ENCODE results near the gene IL31RA. TPM values are rescaled to one million over a fixed set of nuclear protein-coding genes. Genes with fewer than 3 reads are reported as not detected.

The IL31RA gene
- polyA plus RNA-seq, 2 of the 4 experiments (the other 2 are of a cell fraction): 0.94 to 2.0 TPM

- no peak for TF ChIP-seq HOXB5 (CRISPR knock-in tag; IDR thresholded peaks at IDR 0.05)
Observed at GRCh38 chr5:55888205-55888604, 37.0 kb downstream of the IL31RA start (continued).

- FAIRE-seq (no peak), DNase-seq (ENCODE audit: low read depth in 1 of 2, low spot score in 1 of 2) (no peak), ATAC-seq (no peak)
- Histone ChIP-seq H3K4me1 (no peaks in the 10 kb centered on the region), H3K27ac (no peak overlapping the region), H3K9me3 (no peaks in the 10 kb centered on the region), H3K4me3 (no peak overlapping the region), H3K4me2 (no peak overlapping the region)
- POLR2A ChIA-PET: no interaction called here
- TF ChIP-seq TP53 (CRISPR knock-in tag; IDR thresholded peaks at IDR 0.05): no peak
- no peak for TF ChIP-seq CEBPB (IDR thresholded peaks at IDR 0.05)
- TF ChIP-seq EHMT2 (IDR thresholded peaks at IDR 0.05; ENCODE audit: low read depth): no peak
- TF ChIP-seq EHF (CRISPR knock-in tag; IDR thresholded peaks at IDR 0.05): no peak
- no peak for TF ChIP-seq PBX3 (IDR thresholded peaks at IDR 0.05)
- TF ChIP-seq JUNB (IDR thresholded peaks at IDR 0.05): no peak
- TF ChIP-seq ESRRA (IDR thresholded peaks at IDR 0.05; ENCODE audit: borderline replicate concordance, low read length): no peak
- no peak for TF ChIP-seq ZC3H11A (IDR thresholded peaks at IDR 0.05)
- TF ChIP-seq E2F6 (IDR thresholded peaks at IDR 0.05; ENCODE audit: borderline replicate concordance, low read depth): no peak
- no peak for TF ChIP-seq RFX5 (IDR thresholded peaks at IDR 0.05)
- TF ChIP-seq HES2 (IDR thresholded peaks at IDR 0.05): no peak
- TF ChIP-seq RCOR1 (IDR thresholded peaks at IDR 0.05; ENCODE audit: low read depth, low read length): no peak
- no peak for TF ChIP-seq CBX8 (IDR thresholded peaks at IDR 0.05)
- WGBS (ENCODE audit: missing lambda C conversion rate): 44% methylated on average over 2 of the region's 2 CpGs
- CTCF ChIA-PET: no interaction called here
Observed at GRCh38 chr5:55892479-55892878, 41.3 kb downstream of the IL31RA start.

- Histone ChIP-seq H3K9me3 (no peaks in the 10 kb centered on the region), H3K4me3 (no peak overlapping the region), H3K27ac (no peak overlapping the region), H3K4me2 (no peak overlapping the region), H3K4me1 (peaks cover 2% of the 10 kb centered on the region)
- no peak for FAIRE-seq
- TF ChIP-seq MAFK (IDR thresholded peaks at IDR 0.05; ENCODE audit: partially characterized antibody): no peak
- no peak for TF ChIP-seq USF2 (IDR thresholded peaks at IDR 0.05)
- no peak for TF ChIP-seq HEYL (CRISPR knock-in tag; IDR thresholded peaks at IDR 0.05)
- TF ChIP-seq EHF (CRISPR knock-in tag; IDR thresholded peaks at IDR 0.05): no peak
- TF ChIP-seq SREBF2 (IDR thresholded peaks at IDR 0.05): no peak
- no peak for TF ChIP-seq HMGXB4 (CRISPR knock-in tag; IDR thresholded peaks at IDR 0.05; ENCODE audit: borderline replicate concordance)
- no peak for ATAC-seq
- POLR2A ChIA-PET: no interaction called here
- WGBS (ENCODE audit: missing lambda C conversion rate): 76% methylated on average over 3 of the region's 3 CpGs
- DNase-seq (ENCODE audit: low read depth in 1 of 2, low spot score in 1 of 2): no peak
- CTCF ChIA-PET: interaction anchor here (0.7 to 1.5 kb wide), 3 partner anchors 10 to 307 kb away, joined by 3 to 4 read pairs (median 3); no protein-coding TSS in a partner anchor
Observed at GRCh38 chr5:55894135-55894534, 43.0 kb downstream of the IL31RA start.

GRCh38 chr5:55895346-55895745, 44.2 kb downstream of the IL31RA start:
- no peak overlapping the region for H3K27ac ChIP-seq
- H3K4me3 ChIP-seq: no peak overlapping the region
- H3K4me1 ChIP-seq: peaks cover 11% of the 10 kb centered on the region
- 95% methylated on average over 3 of the region's 3 CpGs for WGBS (ENCODE audit: missing lambda C conversion rate)
- DNase-seq (ENCODE audit: low read depth in 1 of 2, low spot score in 1 of 2) (no peak), FAIRE-seq (no peak), ATAC-seq (no peak)
- no peaks in the 10 kb centered on the region for H3K9me3 ChIP-seq
- ChIA-PET CTCF (no interaction called here), POLR2A (no interaction called here)
- H3K4me2 ChIP-seq: no peak overlapping the region
- TF ChIP-seq NR3C1 (IDR thresholded peaks at IDR 0.05): no peak
- no peak for TF ChIP-seq CHD4 (IDR thresholded peaks at IDR 0.05; ENCODE audit: borderline replicate concordance)
- no peak for TF ChIP-seq ZSCAN20 (CRISPR knock-in tag; IDR thresholded peaks at IDR 0.05)
- no peak for TF ChIP-seq NFE2L2 (conservative IDR thresholded peaks at IDR 0.05; ENCODE audit: low read length)
- no peak for TF ChIP-seq NPAS2 (CRISPR knock-in tag; IDR thresholded peaks at IDR 0.05; ENCODE audit: borderline replicate concordance)
- TF ChIP-seq USF2 (IDR thresholded peaks at IDR 0.05): no peak
- no peak for TF ChIP-seq TFCP2L1 (CRISPR knock-in tag; IDR thresholded peaks at IDR 0.05)
- no peak for TF ChIP-seq FOSL2 (IDR thresholded peaks at IDR 0.05)
- no peak for TF ChIP-seq FOSL2 (CRISPR knock-in tag; IDR thresholded peaks at IDR 0.05)
- no peak for TF ChIP-seq CBX8 (IDR thresholded peaks at IDR 0.05)
- TF ChIP-seq JUN (IDR thresholded peaks at IDR 0.05): no peak
- no peak for TF ChIP-seq MAFK (IDR thresholded peaks at IDR 0.05; ENCODE audit: partially characterized antibody)

Measured in A549 (cell line).